A673 (cell line): ENCODE measurements around the gene CELF1. TPM values are rescaled to one million over a fixed set of nuclear protein-coding genes. Genes with fewer than 3 reads are reported as not detected.

ENCODE experiments used
- BruUV-seq: library from RNA; stranded (reverse); fragments of 400-500 nt; replicated peaks from 2 replicates; lab custom pipeline; 2021; lab: Mats Ljungman, UMichigan
- CTCF ChIA-PET: fragments of 300-600 bp; sonication (Branson Sonifier 250); formaldehyde crosslinking; loops from one replicate; lab custom pipeline; 2022; ENCODE audit warnings: antibody characterized with exemption; lab: Charles Lee
- POLR2A ChIA-PET: fragments of 300-600 bp; sonication (Branson Sonifier 250); formaldehyde crosslinking; loops from one replicate; lab custom pipeline; 2022; ENCODE audit warnings: antibody characterized with exemption; ENCODE audit not compliant: low non-redundant PET; lab: Charles Lee
- DNase-seq: peaks from one replicate; pipeline ENCODE4 v3.0.0-alpha.2; 2015; ENCODE audit warnings: low spot score
- H3K27ac ChIP-seq: fragments of 200-600 bp; sonication (generic); 2 replicates; pipeline ENCODE4 v1.5.1; 2016; ENCODE audit warnings: mixed run types, low read depth, mild to moderate bottlenecking, mixed read lengths, antibody characterized with exemption, low read length; ENCODE audit not compliant: poor library complexity, severe bottlenecking
- H3K27me3 ChIP-seq: fragments of 200-600 bp; sonication (generic); replicated peaks from 2 replicates; pipeline ENCODE4 v1.6.1; 2017; ENCODE audit warnings: mixed run types, low read depth, mild to moderate bottlenecking, mixed read lengths, antibody characterized with exemption, low read length; ENCODE audit not compliant: insufficient read depth, poor library complexity
- H3K36me3 ChIP-seq: fragments of 200-600 bp; sonication (generic); 2 replicates; pipeline ENCODE4 v1.6.1; 2016; ENCODE audit warnings: mixed run types, mild to moderate bottlenecking, mixed read lengths, antibody characterized with exemption, low read length; ENCODE audit not compliant: insufficient read depth, poor library complexity, severe bottlenecking
- H3K4me1 ChIP-seq: fragments of 200-600 bp; sonication (generic); 2 replicates; pipeline ENCODE4 v1.6.1; 2017; ENCODE audit warnings: mixed run types, mild to moderate bottlenecking, mixed read lengths, antibody characterized with exemption, low read length; ENCODE audit not compliant: insufficient read depth, poor library complexity, severe bottlenecking
- H3K4me3 ChIP-seq: fragments of 200-600 bp; sonication (generic); 2 replicates; pipeline ENCODE4 v1.5.1; 2016; ENCODE audit warnings: low read depth, mixed run types, mild to moderate bottlenecking, mixed read lengths, low read length; ENCODE audit not compliant: poor library complexity, severe bottlenecking
- H3K9me3 ChIP-seq: fragments of 200-600 bp; sonication (generic); 2 replicates; pipeline ENCODE4 v1.6.1; 2016; ENCODE audit warnings: mixed run types, low read depth, mild to moderate bottlenecking, mixed read lengths, antibody characterized with exemption, low read length; ENCODE audit not compliant: poor library complexity, severe bottlenecking
- CTCF ChIP-seq: fragments of 300-800, 200-600 bp; sonication (generic); conservative IDR thresholded peaks from 2 replicates; pipeline ENCODE4 v1.5.1; 2017; ENCODE audit warnings: low read depth, mild to moderate bottlenecking, antibody characterized with exemption, low read length, moderate library complexity, mixed read lengths
- EZH2 ChIP-seq: fragments of 200-600 bp; sonication (generic); IDR thresholded peaks from 2 replicates; pipeline ENCODE4 v1.6.1; 2017; ENCODE audit warnings: borderline replicate concordance, low read depth, mild to moderate bottlenecking, mixed read lengths, antibody characterized with exemption, low read length; ENCODE audit not compliant: poor library complexity, severe bottlenecking
- intact Hi-C: fragments of 100-400 bp; cut with micrococcal nuclease; formaldehyde crosslinking; loops from one replicate; pipeline ENCODE4 v1.10.0; 2022; ENCODE audit not compliant: unreplicated experiment
- total RNA-seq: library from RNA; stranded (reverse); gene quantifications from 2 replicates; pipeline ENCODE4 v1.2.3, GENCODE V29; 2021

Gene CELF1
- total RNA-seq, 1 experiment from 2014 or later, result 257 TPM

- intact Hi-C loops, result no loop called here
- BruUV-seq, result no TSS peak
- Histone ChIP-seq H3K4me3 (no peak overlapping the region), H3K4me1 (no peaks in the 10 kb centered on the region), H3K27ac (no peak overlapping the region), H3K27me3 (no peaks in the 10 kb centered on the region), H3K36me3 (no peaks in the 10 kb centered on the region), H3K9me3 (no peaks in the 10 kb centered on the region)
- ChIA-PET CTCF (interaction anchor here (0.5 kb wide), 1 partner anchor 143 kb away, joined by 4 read pairs; no protein-coding TSS in a partner anchor), POLR2A (no interaction called here)
- TF ChIP-seq CTCF, result no peak
- TF ChIP-seq EZH2, result no peak
- no peak for DNase-seq
Measured at GRCh38 chr11:47437218-47437745, 115.7 kb downstream of the CELF1 start.

- no peaks in the 10 kb centered on the region for H3K4me1 ChIP-seq
- no peak overlapping the region for H3K4me3 ChIP-seq
- DNase-seq, result no peak
- no TSS peak for BruUV-seq
- ChIA-PET POLR2A (no interaction called here), CTCF (interaction anchor here (0.5 kb wide), 1 partner anchor 143 kb away, joined by 4 read pairs; no protein-coding TSS in a partner anchor)
- H3K36me3 ChIP-seq, result no peaks in the 10 kb centered on the region
- H3K27ac ChIP-seq, result no peak overlapping the region
- TF ChIP-seq CTCF (no peak), EZH2 (no peak)
- H3K27me3 ChIP-seq, result no peaks in the 10 kb centered on the region
- H3K9me3 ChIP-seq, result no peaks in the 10 kb centered on the region
- intact Hi-C loops, result no loop called here
Measured at GRCh38 chr11:47436726-47437125, 116.2 kb downstream of the CELF1 start.

GRCh38 chr11:47435687-47436086 lies 117.2 kb downstream of the CELF1 start:
- Histone ChIP-seq H3K4me3 (no peak overlapping the region), H3K27me3 (no peaks in the 10 kb centered on the region), H3K4me1 (no peaks in the 10 kb centered on the region), H3K27ac (no peak overlapping the region), H3K9me3 (no peaks in the 10 kb centered on the region), H3K36me3 (no peaks in the 10 kb centered on the region)
- intact Hi-C loops, result no loop called here
- POLR2A ChIA-PET, result no interaction called here
- no TSS peak for BruUV-seq
- TF ChIP-seq CTCF (no peak), EZH2 (no peak)
- CTCF ChIA-PET, result interaction anchor here (0.6 to 0.7 kb wide), 2 partner anchors 17 to 19 kb away, joined by 5 read pairs; no protein-coding TSS in a partner anchor
- no peak for DNase-seq
